Measurements from ENCODE around the gene MPPED2.

Gene MPPED2

GRCh38 chr11:30405385-30405784 lies 180.8 kb downstream of the MPPED2 start:
- H3K4me3 ChIP-seq, result no peak overlapping the region
- H3K36me3 ChIP-seq, result no peaks in the 10 kb centered on the region
- H3K4me1 ChIP-seq, result no peaks in the 10 kb centered on the region
- no peak for TF ChIP-seq CTCF (IDR thresholded peaks at IDR 0.05)
- H3K27me3 ChIP-seq, result no peaks in the 10 kb centered on the region
- intact Hi-C loops (cut with DNase I; ENCODE audit: low total_unique reads), result no loop called here
- H3K27ac ChIP-seq, result no peak overlapping the region
- no peaks in the 10 kb centered on the region for H3K9me3 ChIP-seq
- no peak for DNase-seq

- no peak overlapping the region for H3K4me3 ChIP-seq
- TF ChIP-seq CTCF (IDR thresholded peaks at IDR 0.05), result no peak
- intact Hi-C loops (cut with DNase I; ENCODE audit: low total_unique reads), result no loop called here
- H3K4me1 ChIP-seq, result no peaks in the 10 kb centered on the region
- H3K36me3 ChIP-seq, result no peaks in the 10 kb centered on the region
- no peaks in the 10 kb centered on the region for H3K27me3 ChIP-seq
- no peaks in the 10 kb centered on the region for H3K9me3 ChIP-seq
- no peak overlapping the region for H3K27ac ChIP-seq
- DNase-seq, result no peak
These were observed 182.0 kb downstream of the MPPED2 start for GRCh38 chr11:30404136-30404535.

- DNase-seq, result no peak
- no peak for TF ChIP-seq CTCF (IDR thresholded peaks at IDR 0.05)
- intact Hi-C loops (cut with DNase I; ENCODE audit: low total_unique reads), result no loop called here
- H3K4me3 ChIP-seq, result no peak overlapping the region
- no peaks in the 10 kb centered on the region for H3K9me3 ChIP-seq
- H3K27ac ChIP-seq, result no peak overlapping the region
- H3K36me3 ChIP-seq, result no peaks in the 10 kb centered on the region
- H3K27me3 ChIP-seq, result no peaks in the 10 kb centered on the region
- H3K4me1 ChIP-seq, result peaks cover 0 to 12% (median 4%) of the 10 kb centered on the region in 4 donors
These were observed 190.4 kb downstream of the MPPED2 start for GRCh38 chr11:30395751-30396150.

- Histone ChIP-seq H3K4me1 (peaks cover 0 to 12% (median 4%) of the 10 kb centered on the region in 4 donors), H3K27me3 (no peaks in the 10 kb centered on the region), H3K27ac (no peak overlapping the region), H3K36me3 (no peaks in the 10 kb centered on the region), H3K4me3 (no peak overlapping the region), H3K9me3 (no peaks in the 10 kb centered on the region)
- intact Hi-C loops (cut with DNase I; ENCODE audit: low total_unique reads), result no loop called here
- TF ChIP-seq CTCF (IDR thresholded peaks at IDR 0.05), result no peak
- DNase-seq, result no peak
These were observed 193.1 kb downstream of the MPPED2 start for GRCh38 chr11:30393012-30393411.

- intact Hi-C loops (cut with DNase I; ENCODE audit: low total_unique reads), result no loop called here
- DNase-seq, result no peak
- H3K27me3 ChIP-seq, result no peaks in the 10 kb centered on the region
- TF ChIP-seq CTCF (IDR thresholded peaks at IDR 0.05), result no peak
- H3K27ac ChIP-seq, result no peak overlapping the region
- no peak overlapping the region for H3K4me3 ChIP-seq
- no peaks in the 10 kb centered on the region for H3K9me3 ChIP-seq
- H3K4me1 ChIP-seq, result peaks cover 0 to 12% (median 4%) of the 10 kb centered on the region in 4 donors
- no peaks in the 10 kb centered on the region for H3K36me3 ChIP-seq
These were observed 193.8 kb downstream of the MPPED2 start for GRCh38 chr11:30392221-30392784.

- intact Hi-C loops (cut with DNase I; ENCODE audit: low total_unique reads), result no loop called here
- H3K9me3 ChIP-seq, result no peaks in the 10 kb centered on the region
- H3K27ac ChIP-seq, result no peak overlapping the region
- no peaks in the 10 kb centered on the region for H3K36me3 ChIP-seq
- TF ChIP-seq CTCF (IDR thresholded peaks at IDR 0.05), result no peak
- no peak for DNase-seq
- H3K27me3 ChIP-seq, result no peaks in the 10 kb centered on the region
- H3K4me1 ChIP-seq, result peaks cover 0 to 12% (median 4%) of the 10 kb centered on the region in 4 donors
- no peak overlapping the region for H3K4me3 ChIP-seq
These were observed 197.2 kb downstream of the MPPED2 start for GRCh38 chr11:30388957-30389356.

All from tibial artery (tissue), 4 donors.